ENCODE data around the gene ABLIM3. TPM values are rescaled to one million over a fixed set of nuclear protein-coding genes. Genes with fewer than 3 reads are reported as not detected.

ABLIM3 gene
- total and polyA plus RNA-seq, 2 of the 13 experiments (the other 11 are each of a cell fraction or from before 2014, with no cell fraction given) = 0.53 to 6.3 TPM

DNA sequence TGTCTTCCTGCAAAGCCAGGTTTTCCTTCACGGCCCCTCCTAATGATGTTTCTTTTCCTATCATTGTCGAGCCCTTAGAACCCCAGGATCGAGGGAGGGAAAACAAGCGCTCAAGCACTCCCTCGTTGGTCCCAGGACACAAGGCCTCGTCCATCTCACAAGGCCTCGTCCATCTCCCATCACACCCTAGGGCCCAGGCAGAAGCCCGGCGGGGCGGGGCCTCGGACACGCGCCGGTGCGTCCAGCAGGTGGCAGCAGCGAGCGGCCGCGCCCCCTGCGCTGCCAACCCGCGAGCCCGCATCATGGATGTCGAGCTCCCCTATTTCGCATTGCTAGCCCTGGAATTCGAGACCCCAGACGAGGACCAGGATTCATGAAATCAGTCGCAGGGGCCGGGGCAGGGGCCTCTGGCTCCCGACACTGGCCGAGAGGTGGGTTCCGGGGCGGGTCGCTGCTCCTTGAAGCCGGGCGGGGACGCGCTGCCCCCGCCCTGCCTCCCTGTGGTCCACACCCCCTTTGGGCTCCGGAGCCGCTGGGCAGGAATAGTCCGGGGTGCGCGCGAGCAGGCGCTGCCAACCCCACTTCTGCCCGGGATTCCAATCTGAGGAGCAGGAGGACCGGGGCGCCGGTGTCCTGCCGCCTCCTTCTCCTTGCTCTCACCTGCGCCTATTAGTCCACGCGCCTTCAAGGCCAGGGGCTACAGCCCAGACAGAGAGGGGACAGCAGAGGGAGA is at the start of gene ABLIM3 (continued):
- peak in 1 of 2 experiments; percentile 86; a peak in 2 of 4 replicates for TF ChIP-seq KLF16 (CRISPR knock-in tag; IDR thresholded peaks at IDR 0.05)

- no peaks in the 10 kb centered on the region for H3K36me3 ChIP-seq (replicated peaks in 1 of 2; ENCODE audit: control insufficient read depth in 1 of 2, insufficient read depth in 2 of 2, low read length in 2 of 2)
- H3K4me1 ChIP-seq (ENCODE audit: insufficient read depth, low read length) = no peaks in the 10 kb centered on the region
- H3K27ac ChIP-seq (ENCODE audit: extremely low read length, insufficient read depth, low read length) = no peak overlapping the region
- H2AFZ ChIP-seq (ENCODE audit: low read length) = no peak overlapping the region
- H4K20me1 ChIP-seq (ENCODE audit: insufficient read depth, low read length) = no peaks in the 10 kb centered on the region
- ChIA-PET POLR2A (no interaction called here), CTCF (ENCODE audit: low intra/inter-chr PET ratio, low total read pairs) (no interaction called here)
- 0% methylated on average over 1 of the region's 2 CpGs for WGBS (ENCODE audit: low lambda C conversion rate)
- H3K79me2 ChIP-seq (ENCODE audit: insufficient read depth, low read length) = no peaks in the 10 kb centered on the region
- H3K27me3 ChIP-seq (ENCODE audit: control insufficient read depth in 1 of 2, insufficient read depth in 2 of 2, low read length in 2 of 2) = no peaks in the 10 kb centered on the region
- H3K9ac ChIP-seq (ENCODE audit: insufficient read depth, low read depth, low read length) = no peak overlapping the region
- BruUV-seq (replicated peaks) = no TSS peak
- H3K4me2 ChIP-seq (ENCODE audit: low read depth, low read length) = no peak overlapping the region
- ATAC-seq (no peak), DNase-seq (ENCODE audit: low spot score) (no peak), FAIRE-seq (no peak)
- intact Hi-C loops (cut with micrococcal nuclease; ENCODE audit: unreplicated experiment) (no loop called here), in situ Hi-C loops (cut with HindIII; ENCODE audit: extremely low pct_ligation_motif_present, low pct_unique_long_range_greater_than_20kb) (no loop called here)
- H3K9me3 ChIP-seq (ENCODE audit: low read length) = no peaks in the 10 kb centered on the region
- TF ChIP-seq, protein P1, sequence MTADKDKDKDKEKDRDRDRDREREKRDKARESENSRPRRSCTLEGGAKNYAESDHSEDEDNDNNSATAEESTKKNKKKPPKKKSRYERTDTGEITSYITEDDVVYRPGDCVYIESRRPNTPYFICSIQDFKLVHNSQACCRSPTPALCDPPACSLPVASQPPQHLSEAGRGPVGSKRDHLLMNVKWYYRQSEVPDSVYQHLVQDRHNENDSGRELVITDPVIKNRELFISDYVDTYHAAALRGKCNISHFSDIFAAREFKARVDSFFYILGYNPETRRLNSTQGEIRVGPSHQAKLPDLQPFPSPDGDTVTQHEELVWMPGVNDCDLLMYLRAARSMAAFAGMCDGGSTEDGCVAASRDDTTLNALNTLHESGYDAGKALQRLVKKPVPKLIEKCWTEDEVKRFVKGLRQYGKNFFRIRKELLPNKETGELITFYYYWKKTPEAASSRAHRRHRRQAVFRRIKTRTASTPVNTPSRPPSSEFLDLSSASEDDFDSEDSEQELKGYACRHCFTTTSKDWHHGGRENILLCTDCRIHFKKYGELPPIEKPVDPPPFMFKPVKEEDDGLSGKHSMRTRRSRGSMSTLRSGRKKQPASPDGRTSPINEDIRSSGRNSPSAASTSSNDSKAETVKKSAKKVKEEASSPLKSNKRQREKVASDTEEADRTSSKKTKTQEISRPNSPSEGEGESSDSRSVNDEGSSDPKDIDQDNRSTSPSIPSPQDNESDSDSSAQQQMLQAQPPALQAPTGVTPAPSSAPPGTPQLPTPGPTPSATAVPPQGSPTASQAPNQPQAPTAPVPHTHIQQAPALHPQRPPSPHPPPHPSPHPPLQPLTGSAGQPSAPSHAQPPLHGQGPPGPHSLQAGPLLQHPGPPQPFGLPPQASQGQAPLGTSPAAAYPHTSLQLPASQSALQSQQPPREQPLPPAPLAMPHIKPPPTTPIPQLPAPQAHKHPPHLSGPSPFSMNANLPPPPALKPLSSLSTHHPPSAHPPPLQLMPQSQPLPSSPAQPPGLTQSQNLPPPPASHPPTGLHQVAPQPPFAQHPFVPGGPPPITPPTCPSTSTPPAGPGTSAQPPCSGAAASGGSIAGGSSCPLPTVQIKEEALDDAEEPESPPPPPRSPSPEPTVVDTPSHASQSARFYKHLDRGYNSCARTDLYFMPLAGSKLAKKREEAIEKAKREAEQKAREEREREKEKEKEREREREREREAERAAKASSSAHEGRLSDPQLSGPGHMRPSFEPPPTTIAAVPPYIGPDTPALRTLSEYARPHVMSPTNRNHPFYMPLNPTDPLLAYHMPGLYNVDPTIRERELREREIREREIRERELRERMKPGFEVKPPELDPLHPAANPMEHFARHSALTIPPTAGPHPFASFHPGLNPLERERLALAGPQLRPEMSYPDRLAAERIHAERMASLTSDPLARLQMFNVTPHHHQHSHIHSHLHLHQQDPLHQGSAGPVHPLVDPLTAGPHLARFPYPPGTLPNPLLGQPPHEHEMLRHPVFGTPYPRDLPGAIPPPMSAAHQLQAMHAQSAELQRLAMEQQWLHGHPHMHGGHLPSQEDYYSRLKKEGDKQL (CRISPR knock-in tag; IDR thresholded peaks at IDR 0.05; ENCODE audit: low read depth) = no peak
- TF ChIP-seq PTBP1 (IDR thresholded peaks at IDR 0.05; ENCODE audit: low read depth, low read length, poor library complexity, severe bottlenecking) = no peak
- no peak overlapping the region for H3K4me3 ChIP-seq (replicated peaks in 1 of 3; ENCODE audit: insufficient read depth in 1 of 3, low read depth in 2 of 3, low read length in 3 of 3)
Observed at GRCh38 chr5:149093625-149094024, 47.7 kb upstream of the ABLIM3 start.
